ENCODE data around the gene ALOXE3.

ALOXE3 gene
- total RNA-seq, result 0 to 0.16 (median 0.07) reads per million in 3 experiments

- no peak for DNase-seq
Measured at GRCh38 chr17:8117980-8118768, at the start of gene ALOXE3. ALOXE3 (minus strand) TSS chr17:8118514; CDS start chr17:8117990, 524 bp downstream.

GRCh38 chr17:8167526-8167925, 49.2 kb upstream of the ALOXE3 start:
- no peak for DNase-seq

GRCh38 chr17:8166731-8167130, 48.4 kb upstream of the ALOXE3 start:
- DNase-seq, result no peak

- no peak for DNase-seq
Measured at GRCh38 chr17:8164815-8165131, 46.5 kb upstream of the ALOXE3 start.

GRCh38 chr17:8163978-8164814, 45.9 kb upstream of the ALOXE3 start:
- DNase-seq, result peak; percentile 71

GRCh38 chr17:8162997-8163977, 45.0 kb upstream of the ALOXE3 start:
- DNase-seq, result no peak

- peak; percentile 86 for DNase-seq
Measured at GRCh38 chr17:8162233-8162996, 44.1 kb upstream of the ALOXE3 start, which contains the start of gene VAMP2. VAMP2 (minus strand) TSS chr17:8162948; CDS start chr17:8162879, 69 bp downstream.

- no peak for DNase-seq
Measured at GRCh38 chr17:8161289-8162232, 43.2 kb upstream of the ALOXE3 start.

- no peak for DNase-seq
Measured at GRCh38 chr17:8160741-8161221, 42.5 kb upstream of the ALOXE3 start.

GRCh38 chr17:8160224-8160577, 41.9 kb upstream of the ALOXE3 start:
- DNase-seq, result no peak

- no peak for DNase-seq
Measured at GRCh38 chr17:8159459-8160223, 41.3 kb upstream of the ALOXE3 start.

- DNase-seq, result no peak
Measured at GRCh38 chr17:8159032-8159400, 40.7 kb upstream of the ALOXE3 start.

- peak; percentile 82 for DNase-seq
Measured at GRCh38 chr17:8158267-8159031, 40.1 kb upstream of the ALOXE3 start.

- DNase-seq, result peak; percentile 100
Measured at GRCh38 chr17:8156246-8156992, 38.1 kb upstream of the ALOXE3 start.

GRCh38 chr17:8155996-8156245, 37.6 kb upstream of the ALOXE3 start:
- DNase-seq, result no peak

- peak; percentile 37 for DNase-seq
Measured at GRCh38 chr17:8155231-8155995, 37.1 kb upstream of the ALOXE3 start.

GRCh38 chr17:8154608-8155155, 36.4 kb upstream of the ALOXE3 start:
- DNase-seq, result no peak

Data from central memory CD4-positive, alpha-beta T cell (primary cell).